Stromal cell of bone marrow (primary cell): Measurements from ENCODE around the gene MICU2.

Source experiments
- DNase-seq: peaks from one replicate; pipeline ENCODE4 v3.0.0-alpha.2; 2012; ENCODE audit warnings: low read depth

The MICU2 gene

GRCh38 chr13:21544515-21544914, 59.5 kb downstream of the MICU2 start:
- no peak for DNase-seq

- no peak for DNase-seq
Measured at GRCh38 chr13:21542563-21542962, 61.4 kb downstream of the MICU2 start.

GRCh38 chr13:21541980-21542379, 62.0 kb downstream of the MICU2 start:
- no peak for DNase-seq

GRCh38 chr13:21541271-21541670, 62.7 kb downstream of the MICU2 start:
- no peak for DNase-seq

- no peak for DNase-seq
Measured at GRCh38 chr13:21539687-21540086, 64.3 kb downstream of the MICU2 start.

GRCh38 chr13:21538753-21539152, 65.2 kb downstream of the MICU2 start:
- DNase-seq = no peak

- DNase-seq = no peak
Measured at GRCh38 chr13:21538280-21538679, 65.7 kb downstream of the MICU2 start.

GRCh38 chr13:21537105-21537504, 66.9 kb downstream of the MICU2 start:
- DNase-seq = no peak

GRCh38 chr13:21534760-21535159, 69.2 kb downstream of the MICU2 start:
- DNase-seq = no peak

GRCh38 chr13:21531455-21531854, 72.5 kb downstream of the MICU2 start:
- no peak for DNase-seq

GRCh38 chr13:21530656-21531055, 73.3 kb downstream of the MICU2 start:
- DNase-seq = no peak

- DNase-seq = no peak
Measured at GRCh38 chr13:21529146-21529893, 74.7 kb downstream of the MICU2 start.

GRCh38 chr13:21528616-21529015, 75.4 kb downstream of the MICU2 start:
- peak; percentile 13 for DNase-seq

GRCh38 chr13:21526707-21527540, 77.0 kb downstream of the MICU2 start:
- DNase-seq = no peak

- no peak for DNase-seq
Measured at GRCh38 chr13:21522847-21523246, 81.1 kb downstream of the MICU2 start.

- no peak for DNase-seq
Measured at GRCh38 chr13:21522130-21522529, 81.8 kb downstream of the MICU2 start.

GRCh38 chr13:21518617-21519144, 85.3 kb downstream of the MICU2 start:
- no peak for DNase-seq

- DNase-seq = no peak
Measured at GRCh38 chr13:21517576-21517975, 86.4 kb downstream of the MICU2 start.

GRCh38 chr13:21516805-21517204, 87.2 kb downstream of the MICU2 start:
- no peak for DNase-seq

- DNase-seq = no peak
Measured at GRCh38 chr13:21511849-21512248, 92.1 kb downstream of the MICU2 start.

GRCh38 chr13:21504379-21504778, 99.6 kb downstream of the MICU2 start:
- no peak for DNase-seq

GRCh38 chr13:21501686-21502085, 102.3 kb downstream of the MICU2 start:
- no peak for DNase-seq

- no peak for DNase-seq
Measured at GRCh38 chr13:21486322-21486721, 117.6 kb downstream of the MICU2 start.
